CD8-positive, alpha-beta memory T cell (primary cell): Measurements from ENCODE around the gene AASDHPPT. TPM values are rescaled to one million over a fixed set of nuclear protein-coding genes. Genes with fewer than 3 reads are reported as not detected.

Experiments
- CTCF ChIA-PET: fragments of 350-600 bp; sonication (Branson Sonifier 250); formaldehyde crosslinking; loops from one replicate; lab custom pipeline; 2021; ENCODE audit warnings: antibody characterized with exemption; lab: Charles Lee
- POLR2A ChIA-PET: fragments of 350-600 bp; sonication (Branson Sonifier 250); formaldehyde crosslinking; loops from one replicate; lab custom pipeline; 2021; ENCODE audit warnings: antibody characterized with exemption; lab: Charles Lee
- DNase-seq, 5 donors: peaks; one replicate each; pipeline versions ENCODE4 v3.0.0 to v3.0.0-alpha.2; 2020 to 2022; ENCODE audit warnings: mixed read lengths in 1 of 5
- H3K27ac ChIP-seq: one replicate; pipeline ENCODE4 v1.7.0; 2013; ENCODE audit warnings: low read depth, mild to moderate bottlenecking, low read length, moderate library complexity
- H3K27me3 ChIP-seq: 2 replicates; pipeline ENCODE4 v1.7.0; 2013; ENCODE audit warnings: low read length, mild to moderate bottlenecking; ENCODE audit not compliant: insufficient read depth, poor library complexity, severe bottlenecking
- H3K36me3 ChIP-seq: 2 replicates; pipeline ENCODE4 v1.7.0; 2013; ENCODE audit warnings: mild to moderate bottlenecking, low read length, moderate library complexity; ENCODE audit not compliant: insufficient read depth
- H3K4me1 ChIP-seq: 2 replicates; pipeline ENCODE4 v1.7.0; 2013; ENCODE audit warnings: mild to moderate bottlenecking, low read length, moderate library complexity; ENCODE audit not compliant: insufficient read depth
- H3K4me3 ChIP-seq: 2 replicates; pipeline ENCODE4 v1.7.0; 2013; ENCODE audit warnings: mild to moderate bottlenecking, low read length
- H3K9me3 ChIP-seq: 2 replicates; pipeline ENCODE4 v1.7.0; 2013; ENCODE audit warnings: mild to moderate bottlenecking, low read length
- H3K27ac Mint-ChIP-seq, 8 donors: one replicate each; pipeline ENCODE4 v1.8.0; 2020 to 2021; ENCODE audit warnings: mixed read lengths in 8 of 8, mild to moderate bottlenecking in 6 of 8, inconsistent platforms in 3 of 8, moderate library complexity in 3 of 8
- H3K27me3 Mint-ChIP-seq, 2 donors: one replicate each; pipeline ENCODE4 v1.8.0; 2020 to 2021; ENCODE audit warnings: mixed read lengths in 2 of 2, mild to moderate bottlenecking in 1 of 2, moderate library complexity in 1 of 2
- H3K36me3 Mint-ChIP-seq, 3 donors: one replicate each; pipeline ENCODE4 v1.8.0; 2020 to 2021; ENCODE audit warnings: mixed read lengths in 3 of 3, inconsistent platforms in 1 of 3, mild to moderate bottlenecking in 1 of 3
- H3K4me1 Mint-ChIP-seq, 3 donors: one replicate each; pipeline ENCODE4 v1.8.0; 2020 to 2021; ENCODE audit warnings: mixed read lengths in 3 of 3, inconsistent platforms in 1 of 3, mild to moderate bottlenecking in 1 of 3
- H3K4me3 Mint-ChIP-seq, 7 donors: one replicate each; pipeline ENCODE4 v1.8.0; 2020 to 2021; ENCODE audit warnings: mixed read lengths in 7 of 7, mild to moderate bottlenecking in 6 of 7, moderate library complexity in 4 of 7, inconsistent platforms in 2 of 7
- H3K9me3 Mint-ChIP-seq, 5 donors: one replicate each; pipeline ENCODE4 v1.8.0; 2020 to 2022; ENCODE audit warnings: mixed read lengths in 5 of 5, mild to moderate bottlenecking in 3 of 5, moderate library complexity in 2 of 5, inconsistent platforms in 1 of 5
- polyA plus RNA-seq: library from polyadenylated mRNA; unstranded; fragments of 300-500 nt; fragmentation: Illumina TruSeq; gene quantifications from one replicate; pipeline ENCODE4 v1.2.3, GENCODE V29; 2021
- total RNA-seq, 2 experiments: library from RNA; stranded (reverse); gene quantifications; one replicate each; pipeline ENCODE4 v1.2.3, GENCODE V29; 2021

AASDHPPT gene
- total and polyA plus RNA-seq, 3 experiments from 2014 or later: 46.3 to 56.2 (median 51.8) TPM

DNA sequence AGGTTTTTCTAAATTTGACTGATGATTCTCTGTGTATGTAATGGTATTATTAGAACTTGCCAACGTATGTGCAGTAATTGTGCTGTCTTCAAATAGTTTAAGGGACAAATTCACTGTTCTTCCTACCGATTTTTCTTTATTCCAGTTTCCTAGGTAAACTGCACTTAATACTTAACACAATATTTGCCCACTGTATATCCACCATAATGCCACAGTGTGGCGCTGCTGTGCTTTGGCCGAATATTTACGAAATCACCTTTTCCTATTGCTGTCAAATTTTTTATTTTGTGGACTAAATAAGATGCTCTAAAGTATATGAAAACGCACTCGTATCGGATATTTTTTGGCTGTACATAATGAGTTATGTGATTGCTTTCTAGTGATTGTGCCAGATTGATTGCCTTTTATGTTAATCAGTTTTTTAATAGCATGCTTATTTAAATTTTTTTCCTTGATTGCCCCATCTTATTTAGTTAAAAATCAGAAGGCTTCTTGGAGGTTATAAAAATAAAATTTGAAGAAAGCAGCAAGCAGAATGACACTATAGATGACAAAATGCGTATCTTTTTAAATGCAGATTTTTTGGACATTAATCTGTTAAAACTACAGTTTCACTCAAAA is 10.5 kb downstream of the AASDHPPT start:
- POLR2A ChIA-PET: no interaction called here
- no peaks in the 10 kb centered on the region for H3K9me3 Mint-ChIP-seq
- Histone ChIP-seq H3K27ac (no peak overlapping the region), H3K36me3 (peaks cover 19% of the 10 kb centered on the region), H3K9me3 (no peaks in the 10 kb centered on the region), H3K4me3 (no peak overlapping the region), H3K27me3 (no peaks in the 10 kb centered on the region), H3K4me1 (peaks cover 20% of the 10 kb centered on the region)
- H3K27me3 Mint-ChIP-seq: no peaks in the 10 kb centered on the region
- DNase-seq: peak; percentile 3 to 53 (median 16)
- H3K4me1 Mint-ChIP-seq: peaks cover 51 to 89% (median 79%) of the 10 kb centered on the region in 3 donors
- CTCF ChIA-PET: interaction anchor here (0.8 kb wide), 1 partner anchor 11 kb away, joined by 4 read pairs; the partner anchor contains the start of genes AASDHPPT and KBTBD3
- H3K4me3 Mint-ChIP-seq: peak overlapping the region in 1 of 7 donors; percentile 5
- H3K27ac Mint-ChIP-seq: peak overlapping the region in 5 of 8 donors; percentile 9 to 15 (median 11)
- H3K36me3 Mint-ChIP-seq: peaks cover 0 to 65% (median 23%) of the 10 kb centered on the region in 3 donors

DNA sequence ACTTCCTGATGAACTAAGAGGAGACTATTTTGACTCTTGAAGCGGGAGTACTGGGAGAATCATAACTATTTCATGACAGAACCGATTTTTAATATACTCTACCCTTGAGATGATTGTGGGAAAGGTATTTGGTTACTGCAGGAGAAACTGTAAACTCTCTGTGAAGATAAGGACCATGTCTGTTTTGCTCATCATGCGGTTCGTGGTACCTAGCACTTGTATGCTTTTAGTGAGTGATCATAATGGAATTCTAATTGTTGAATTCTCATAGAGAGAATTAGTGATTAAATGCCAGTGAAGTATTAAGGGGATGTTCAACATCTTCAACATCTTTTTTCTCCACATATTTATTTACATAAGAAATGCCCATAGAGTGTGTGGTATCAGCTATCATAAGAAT is 11.4 kb downstream of the AASDHPPT start:
- DNase-seq: no peak
- Histone ChIP-seq H3K27ac (no peak overlapping the region), H3K36me3 (peaks cover 25% of the 10 kb centered on the region), H3K4me3 (no peak overlapping the region), H3K4me1 (peaks cover 20% of the 10 kb centered on the region), H3K27me3 (no peaks in the 10 kb centered on the region), H3K9me3 (no peaks in the 10 kb centered on the region)
- H3K36me3 Mint-ChIP-seq: peaks cover 0 to 66% (median 23%) of the 10 kb centered on the region in 3 donors
- no peak overlapping the region for H3K4me3 Mint-ChIP-seq
- POLR2A ChIA-PET: no interaction called here
- no peaks in the 10 kb centered on the region for H3K9me3 Mint-ChIP-seq
- peaks cover 46 to 82% (median 72%) of the 10 kb centered on the region in 3 donors for H3K4me1 Mint-ChIP-seq
- no peaks in the 10 kb centered on the region for H3K27me3 Mint-ChIP-seq
- peak overlapping the region in 2 of 8 donors; percentile 50 to 73 for H3K27ac Mint-ChIP-seq
- CTCF ChIA-PET: no interaction called here

GRCh38 chr11:106091480-106092123 is 14.1 kb downstream of the AASDHPPT start:
- Mint-ChIP-seq H3K27me3 (no peaks in the 10 kb centered on the region), H3K9me3 (no peaks in the 10 kb centered on the region), H3K27ac (peak overlapping the region in 5 of 8 donors; percentile 4 to 70 (median 24)), H3K4me3 (no peak overlapping the region), H3K36me3 (peaks cover 4 to 73% (median 32%) of the 10 kb centered on the region in 3 donors), H3K4me1 (peaks cover 33 to 60% (median 46%) of the 10 kb centered on the region in 3 donors)
- Histone ChIP-seq H3K36me3 (peaks cover 42% of the 10 kb centered on the region), H3K9me3 (no peaks in the 10 kb centered on the region), H3K27me3 (no peaks in the 10 kb centered on the region), H3K4me1 (peaks cover 19% of the 10 kb centered on the region), H3K27ac (no peak overlapping the region), H3K4me3 (no peak overlapping the region)
- DNase-seq: no peak
- ChIA-PET CTCF (no interaction called here), POLR2A (no interaction called here)

DNA sequence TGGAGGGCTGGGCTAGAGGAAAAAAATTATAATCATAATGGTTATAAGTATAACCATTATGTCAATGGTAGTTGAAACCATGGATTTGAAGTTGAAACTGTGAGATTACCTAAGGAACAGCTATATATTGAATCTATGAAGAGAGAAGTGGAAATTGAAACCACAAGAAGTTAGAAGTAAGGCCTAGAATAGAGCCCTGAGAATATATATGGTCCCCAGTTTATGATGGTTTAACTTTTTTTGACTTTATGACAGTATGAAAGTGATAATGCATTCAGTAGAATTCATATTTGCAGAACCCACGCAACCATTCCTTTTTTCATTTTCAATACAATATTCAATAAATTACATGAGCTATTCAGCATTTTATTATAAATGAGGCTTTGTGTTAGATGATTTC is 15.0 kb downstream of the AASDHPPT start:
- H3K36me3 ChIP-seq: peaks cover 50% of the 10 kb centered on the region
- peaks cover 14% of the 10 kb centered on the region for H3K4me1 ChIP-seq
- ChIA-PET POLR2A (no interaction called here), CTCF (no interaction called here)
- H3K27ac ChIP-seq: no peak overlapping the region
- H3K4me3 ChIP-seq: no peak overlapping the region
- Mint-ChIP-seq H3K27ac (no peak overlapping the region), H3K9me3 (no peaks in the 10 kb centered on the region), H3K36me3 (peaks cover 6 to 77% (median 35%) of the 10 kb centered on the region in 3 donors), H3K4me1 (peaks cover 28 to 53% (median 39%) of the 10 kb centered on the region in 3 donors), H3K4me3 (no peak overlapping the region), H3K27me3 (no peaks in the 10 kb centered on the region)
- no peaks in the 10 kb centered on the region for H3K27me3 ChIP-seq
- DNase-seq: no peak
- no peaks in the 10 kb centered on the region for H3K9me3 ChIP-seq

- Mint-ChIP-seq H3K27me3 (no peaks in the 10 kb centered on the region), H3K9me3 (no peaks in the 10 kb centered on the region), H3K4me3 (no peak overlapping the region), H3K27ac (peak overlapping the region in 1 of 8 donors; percentile 14), H3K36me3 (peaks cover 8 to 44% (median 29%) of the 10 kb centered on the region in 3 donors), H3K4me1 (no peaks in the 10 kb centered on the region)
- no peak for DNase-seq
- no peaks in the 10 kb centered on the region for H3K27me3 ChIP-seq
- H3K4me3 ChIP-seq: no peak overlapping the region
- H3K9me3 ChIP-seq: no peaks in the 10 kb centered on the region
- ChIA-PET POLR2A (no interaction called here), CTCF (no interaction called here)
- H3K27ac ChIP-seq: no peak overlapping the region
- H3K4me1 ChIP-seq: no peaks in the 10 kb centered on the region
- H3K36me3 ChIP-seq: peaks cover 25% of the 10 kb centered on the region
Observed at GRCh38 chr11:106098893-106099553, 21.6 kb downstream of the AASDHPPT start.

DNA sequence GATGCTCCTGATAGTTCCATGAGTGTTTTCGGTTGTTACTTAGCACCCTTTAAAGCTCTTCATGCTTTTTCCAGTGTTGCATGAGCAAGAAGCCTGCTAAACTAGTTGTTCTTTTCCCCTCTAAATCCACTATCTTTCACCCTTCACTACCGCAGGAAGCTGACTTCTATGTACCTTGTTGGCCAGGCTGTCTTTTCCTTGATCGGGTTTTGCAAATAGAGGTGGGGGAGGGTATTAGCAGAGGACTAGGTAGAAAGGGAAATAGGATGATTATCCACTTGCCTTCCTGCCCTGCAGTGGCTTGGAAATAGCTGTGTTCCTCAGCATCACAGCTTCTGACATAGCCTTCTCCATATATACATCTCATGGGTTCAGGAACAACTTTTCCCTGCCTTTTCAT is 23.9 kb downstream of the AASDHPPT start:
- H3K27ac ChIP-seq: no peak overlapping the region
- H3K9me3 ChIP-seq: no peaks in the 10 kb centered on the region
- Mint-ChIP-seq H3K27me3 (no peaks in the 10 kb centered on the region), H3K4me3 (no peak overlapping the region), H3K9me3 (no peaks in the 10 kb centered on the region), H3K27ac (no peak overlapping the region), H3K36me3 (peaks cover 4 to 23% (median 15%) of the 10 kb centered on the region in 3 donors), H3K4me1 (no peaks in the 10 kb centered on the region)
- H3K4me3 ChIP-seq: no peak overlapping the region
- peaks cover 11% of the 10 kb centered on the region for H3K36me3 ChIP-seq
- no peaks in the 10 kb centered on the region for H3K4me1 ChIP-seq
- H3K27me3 ChIP-seq: no peaks in the 10 kb centered on the region
- ChIA-PET POLR2A (no interaction called here), CTCF (no interaction called here)
- DNase-seq: no peak

- Histone ChIP-seq H3K27me3 (no peaks in the 10 kb centered on the region), H3K9me3 (no peaks in the 10 kb centered on the region), H3K27ac (no peak overlapping the region), H3K4me1 (no peaks in the 10 kb centered on the region), H3K36me3 (peaks cover 7% of the 10 kb centered on the region), H3K4me3 (no peak overlapping the region)
- Mint-ChIP-seq H3K9me3 (no peaks in the 10 kb centered on the region), H3K27me3 (no peaks in the 10 kb centered on the region), H3K36me3 (peaks cover 4 to 18% (median 11%) of the 10 kb centered on the region in 3 donors), H3K27ac (no peak overlapping the region), H3K4me1 (no peaks in the 10 kb centered on the region), H3K4me3 (no peak overlapping the region)
- CTCF ChIA-PET: no interaction called here
- DNase-seq: no peak
- POLR2A ChIA-PET: no interaction called here
Observed at GRCh38 chr11:106101819-106102218, 24.4 kb downstream of the AASDHPPT start.

- ChIA-PET CTCF (no interaction called here), POLR2A (no interaction called here)
- no peaks in the 10 kb centered on the region for H3K36me3 Mint-ChIP-seq
- Histone ChIP-seq H3K9me3 (no peaks in the 10 kb centered on the region), H3K4me1 (no peaks in the 10 kb centered on the region), H3K36me3 (no peaks in the 10 kb centered on the region), H3K27me3 (no peaks in the 10 kb centered on the region), H3K27ac (no peak overlapping the region), H3K4me3 (no peak overlapping the region)
- no peaks in the 10 kb centered on the region for H3K9me3 Mint-ChIP-seq
- H3K4me1 Mint-ChIP-seq: no peaks in the 10 kb centered on the region
- no peak overlapping the region for H3K27ac Mint-ChIP-seq
- DNase-seq: no peak
- no peak overlapping the region for H3K4me3 Mint-ChIP-seq
- no peaks in the 10 kb centered on the region for H3K27me3 Mint-ChIP-seq
Observed at GRCh38 chr11:106105986-106106385, 28.5 kb downstream of the AASDHPPT start.
